ENCODE data around the gene CRTAP. TPM values are rescaled to one million over a fixed set of nuclear protein-coding genes. Genes with fewer than 3 reads are reported as not detected.
A peak's percentile ranks its signal among the peaks of the same experiment; 100 is the strongest.

Gene CRTAP
- total RNA-seq, 1 donor from 2014 or later, result 327 TPM

- TF ChIP-seq CTCF (IDR thresholded peaks at IDR 0.05; ENCODE audit: insufficient read depth, low read length, poor library complexity, severe bottlenecking), result no peak
- Histone ChIP-seq H3K27me3 (ENCODE audit: control insufficient read depth, insufficient read depth, low read length) (no peaks in the 10 kb centered on the region), H3K36me3 (ENCODE audit: control insufficient read depth, insufficient read depth, low read length) (peaks cover 6% of the 10 kb centered on the region), H3K4me3 (ENCODE audit: low read depth, low read length) (peak overlapping the region; percentile 98)
- DNase-seq (ENCODE audit: low read depth), result no peak
These were observed 18.4 kb upstream of the CRTAP start for GRCh38 chr3:33095436-33095835.

DNA sequence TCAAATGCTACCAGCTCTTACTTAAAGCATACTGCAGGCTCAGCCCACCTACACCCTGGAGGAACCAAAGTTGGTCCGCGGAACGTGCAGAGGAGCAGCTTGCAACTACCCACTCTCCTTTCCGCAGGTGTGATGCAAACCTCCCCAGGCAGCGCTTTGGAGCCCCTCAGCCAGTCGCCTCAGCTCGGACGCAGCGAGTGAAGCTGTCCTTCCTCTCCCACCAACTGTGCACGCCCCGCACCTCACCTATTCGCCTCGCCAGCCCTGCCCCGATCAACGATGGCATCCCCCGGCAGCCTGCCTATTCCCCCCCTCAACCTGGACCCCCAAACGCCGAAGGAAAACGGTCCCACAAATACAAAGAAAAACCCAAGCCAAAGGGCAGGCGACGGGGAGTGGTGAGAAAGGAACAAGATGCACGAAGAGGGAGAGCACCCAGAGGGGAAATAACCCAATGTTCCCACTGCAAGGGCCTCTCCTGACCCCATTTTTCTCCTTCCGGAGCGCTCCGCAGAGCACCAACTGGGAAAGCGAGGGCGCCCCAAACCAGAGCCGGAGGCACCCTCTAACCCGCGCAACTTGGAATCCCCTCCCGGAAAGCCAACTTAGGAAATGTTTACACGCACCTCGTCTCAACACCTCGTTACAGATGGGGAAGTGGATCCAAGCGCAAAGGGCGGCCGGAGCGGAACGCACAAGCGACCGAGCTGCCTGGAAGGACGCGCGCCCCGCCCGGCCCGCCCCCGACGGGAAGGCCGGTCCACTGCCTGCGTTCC is 17.5 kb upstream of the CRTAP start:
- H3K27me3 ChIP-seq (ENCODE audit: control insufficient read depth, insufficient read depth, low read length), result no peaks in the 10 kb centered on the region
- TF ChIP-seq CTCF (IDR thresholded peaks at IDR 0.05; ENCODE audit: insufficient read depth, low read length, poor library complexity, severe bottlenecking), result no peak
- no peak for DNase-seq (ENCODE audit: low read depth)

GRCh38 chr3:33099109-33099645 is 14.6 kb upstream of the CRTAP start:
- DNase-seq (ENCODE audit: low read depth), result no peak
- no peak overlapping the region for H3K4me3 ChIP-seq (ENCODE audit: low read depth, low read length)
- H3K36me3 ChIP-seq (ENCODE audit: control insufficient read depth, insufficient read depth, low read length), result no peaks in the 10 kb centered on the region
- H3K27me3 ChIP-seq (ENCODE audit: control insufficient read depth, insufficient read depth, low read length), result no peaks in the 10 kb centered on the region
- TF ChIP-seq CTCF (IDR thresholded peaks at IDR 0.05; ENCODE audit: insufficient read depth, low read length, poor library complexity, severe bottlenecking), result no peak

More for the DNA sequence above, 17.5 kb upstream of the CRTAP start:
- Histone ChIP-seq H3K36me3 (ENCODE audit: control insufficient read depth, insufficient read depth, low read length) (peaks cover 6% of the 10 kb centered on the region), H3K4me3 (ENCODE audit: low read depth, low read length) (peak overlapping the region; percentile 98)

DNA sequence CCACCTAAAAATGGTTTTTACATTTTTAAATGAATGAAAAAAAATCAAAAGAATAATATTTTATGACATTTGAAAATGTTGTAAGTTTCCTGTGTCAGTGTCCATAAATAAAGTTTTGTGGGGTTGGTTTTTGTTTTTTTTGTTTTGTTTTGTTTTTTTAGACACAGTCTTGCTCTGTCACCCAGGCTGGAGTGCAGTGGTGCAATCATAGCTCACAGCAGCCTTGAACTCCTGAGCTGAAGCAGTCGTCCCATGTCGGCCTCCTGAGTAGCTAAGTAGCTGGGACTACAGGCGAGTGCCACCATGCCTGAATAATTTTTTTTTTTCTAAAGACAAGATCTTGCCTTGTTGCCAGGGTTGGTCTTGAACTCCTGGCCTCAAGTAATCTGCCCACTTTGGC is 14.1 kb upstream of the CRTAP start:
- Histone ChIP-seq H3K27me3 (ENCODE audit: control insufficient read depth, insufficient read depth, low read length) (no peaks in the 10 kb centered on the region), H3K36me3 (ENCODE audit: control insufficient read depth, insufficient read depth, low read length) (no peaks in the 10 kb centered on the region), H3K4me3 (ENCODE audit: low read depth, low read length) (no peak overlapping the region)
- DNase-seq (ENCODE audit: low read depth), result no peak
- TF ChIP-seq CTCF (IDR thresholded peaks at IDR 0.05; ENCODE audit: insufficient read depth, low read length, poor library complexity, severe bottlenecking), result no peak

DNA sequence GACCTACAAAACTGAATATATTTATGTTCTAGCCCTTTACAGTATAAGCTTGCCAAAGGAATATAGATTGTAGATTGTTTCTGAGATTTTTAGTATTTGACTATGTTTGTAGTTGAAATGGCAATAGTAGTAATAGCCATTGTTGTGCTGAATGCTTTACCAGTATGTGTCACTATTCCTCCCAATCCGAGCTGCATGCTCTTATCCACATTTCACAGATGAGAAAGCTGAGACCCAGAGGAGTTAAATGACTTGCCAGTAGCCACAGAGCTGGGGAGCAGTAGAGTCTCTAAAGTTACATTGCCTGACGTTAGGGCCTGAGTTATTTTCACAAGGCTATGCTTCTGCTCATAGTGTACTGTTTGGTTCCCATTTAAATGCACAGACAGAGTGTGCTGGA is 13.6 kb upstream of the CRTAP start:
- no peak for TF ChIP-seq CTCF (IDR thresholded peaks at IDR 0.05; ENCODE audit: insufficient read depth, low read length, poor library complexity, severe bottlenecking)
- no peaks in the 10 kb centered on the region for H3K36me3 ChIP-seq (ENCODE audit: control insufficient read depth, insufficient read depth, low read length)
- no peaks in the 10 kb centered on the region for H3K27me3 ChIP-seq (ENCODE audit: control insufficient read depth, insufficient read depth, low read length)
- no peak overlapping the region for H3K4me3 ChIP-seq (ENCODE audit: low read depth, low read length)
- DNase-seq (ENCODE audit: low read depth), result no peak
